ENCODE results near the gene MAP3K3.
"Not testable (repeated sequence)": the region's sequence is repeated elsewhere in the genome, so short reads cannot be mapped to it uniquely, and the experiment has no call there.

Gene MAP3K3

DNA sequence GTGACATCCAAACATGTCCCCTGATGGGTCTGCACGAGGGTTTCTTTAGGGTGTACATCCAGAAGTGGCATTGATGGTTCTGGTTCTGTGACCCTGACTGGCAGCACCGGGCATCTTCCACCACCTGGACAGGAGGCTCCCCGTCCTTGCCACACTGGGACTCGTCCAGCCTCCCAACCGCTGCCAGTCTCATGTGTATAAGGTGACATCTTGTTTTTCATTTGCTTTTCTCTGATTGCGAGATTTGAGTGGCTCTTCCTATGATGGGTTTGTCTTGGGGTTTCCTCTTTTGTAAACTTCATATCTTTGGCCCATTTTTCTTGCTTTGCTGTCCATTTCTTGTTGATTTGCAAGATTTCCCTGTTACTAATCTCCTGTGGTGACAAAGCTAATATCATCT, 86.9 kb downstream of the MAP3K3 start:
- DNase-seq: no peak

DNA sequence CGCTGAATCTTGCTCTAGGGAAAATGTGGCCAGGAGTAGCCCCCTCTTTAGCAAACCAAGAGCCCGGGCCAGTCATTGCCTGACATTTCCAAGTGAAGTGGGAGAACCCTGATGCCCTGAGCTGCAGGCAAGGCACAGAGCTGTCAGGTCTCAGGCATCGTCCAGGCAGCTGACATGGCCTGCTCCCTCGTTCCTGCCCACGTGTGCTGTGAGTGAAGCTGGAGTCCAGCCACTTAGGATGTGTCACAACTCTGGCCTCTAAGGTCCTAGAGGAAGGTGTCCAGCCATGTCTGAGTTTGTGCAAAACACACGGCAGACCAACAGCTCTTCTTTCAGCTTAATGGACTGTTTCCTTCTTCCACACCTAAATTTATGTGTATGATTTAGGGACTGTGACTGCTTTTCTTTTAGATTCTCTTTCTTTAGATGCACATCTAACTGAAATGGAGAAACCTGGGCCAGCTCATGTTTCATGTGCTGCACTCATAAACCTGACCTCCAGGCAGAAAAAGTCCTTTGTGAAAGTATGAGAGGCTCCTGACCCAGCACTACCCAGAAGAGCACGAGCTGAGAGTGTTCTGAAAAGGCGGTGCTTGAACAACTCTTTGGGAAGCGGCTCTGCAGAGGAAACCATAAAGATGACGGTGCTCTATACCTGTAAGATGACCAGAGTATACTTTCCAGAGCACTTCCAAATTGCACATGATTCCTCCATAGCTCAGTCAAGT, 92.5 kb downstream of the MAP3K3 start:
- no peak for DNase-seq

DNA sequence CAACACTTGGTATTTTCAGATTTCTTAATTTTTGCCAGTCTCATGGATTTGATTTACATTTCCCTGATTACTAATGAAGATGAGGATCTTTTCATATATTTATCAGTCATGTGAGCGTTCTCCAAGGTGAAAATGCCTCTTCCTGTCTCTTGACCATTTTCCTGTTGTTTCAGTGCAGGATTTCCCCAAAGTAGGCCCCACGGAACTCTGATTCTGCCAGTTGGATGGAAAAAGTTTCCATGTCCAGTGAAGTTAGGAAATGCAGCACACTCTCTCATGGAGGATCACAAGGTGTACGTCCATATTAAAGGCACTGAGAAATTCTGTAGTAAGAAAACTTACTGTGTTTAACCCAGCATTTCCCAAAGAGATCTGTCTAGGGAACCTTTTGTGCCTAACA, 94.2 kb downstream of the MAP3K3 start:
- DNase-seq: no peak

DNA sequence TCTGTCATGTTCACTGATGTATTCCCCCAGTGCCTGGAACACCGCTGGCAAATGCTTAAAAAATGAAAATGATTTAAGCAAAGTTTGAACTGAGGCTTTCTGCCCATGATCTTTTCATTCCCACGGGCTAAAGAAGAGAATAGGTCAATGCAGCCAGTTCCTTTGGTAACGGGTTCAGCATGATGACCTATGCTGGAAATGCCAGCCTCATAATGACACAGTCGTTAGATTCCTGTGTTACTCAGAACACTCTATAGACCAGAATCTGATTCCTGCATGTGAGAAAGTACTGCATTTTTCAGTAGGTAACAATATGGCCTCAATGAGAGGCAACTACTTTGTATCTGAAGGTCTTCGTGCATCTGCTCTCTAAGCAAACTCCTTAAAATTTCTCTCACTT, 96.8 kb downstream of the MAP3K3 start:
- DNase-seq: no peak

DNA sequence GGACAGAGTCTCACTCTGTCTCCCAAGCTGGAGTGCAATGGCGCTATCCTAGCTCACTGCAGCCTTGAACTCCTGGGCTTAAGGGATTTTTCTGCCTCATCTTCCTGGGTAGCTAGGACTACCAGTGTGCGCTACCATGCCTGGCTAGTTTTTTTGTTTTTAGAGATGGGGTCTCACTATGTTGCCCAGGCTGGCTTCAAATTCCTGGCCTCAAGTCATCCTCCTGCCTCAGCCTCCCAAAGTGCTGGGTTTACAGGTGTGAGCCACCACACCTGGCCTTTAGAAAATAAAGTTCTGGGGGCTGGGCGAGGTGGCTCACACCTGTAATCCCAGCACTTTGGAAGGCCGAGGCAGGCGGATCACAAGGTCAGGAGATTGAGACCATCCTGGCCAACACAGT, 98.0 kb downstream of the MAP3K3 start:
- not testable (repeated sequence) for DNase-seq

DNA sequence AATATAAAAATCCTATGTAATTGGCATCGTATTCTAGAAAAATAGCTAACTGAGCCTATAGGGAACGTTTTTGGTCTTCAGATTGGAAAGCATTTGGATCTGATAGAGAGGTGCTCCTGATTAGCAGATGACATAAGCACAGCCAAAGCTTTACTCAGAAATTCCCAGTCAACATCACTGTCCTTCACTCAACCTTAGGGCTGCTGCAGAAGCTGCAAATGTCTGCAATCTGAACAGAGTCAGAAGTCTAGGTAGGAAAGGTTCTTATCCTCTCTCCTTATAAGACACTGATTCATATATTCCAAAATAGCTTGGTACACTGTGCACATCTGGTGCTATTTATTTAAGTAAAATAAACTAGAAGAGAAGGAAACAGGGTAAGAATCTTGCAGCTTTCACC, 100.2 kb downstream of the MAP3K3 start:
- DNase-seq: no peak

DNA sequence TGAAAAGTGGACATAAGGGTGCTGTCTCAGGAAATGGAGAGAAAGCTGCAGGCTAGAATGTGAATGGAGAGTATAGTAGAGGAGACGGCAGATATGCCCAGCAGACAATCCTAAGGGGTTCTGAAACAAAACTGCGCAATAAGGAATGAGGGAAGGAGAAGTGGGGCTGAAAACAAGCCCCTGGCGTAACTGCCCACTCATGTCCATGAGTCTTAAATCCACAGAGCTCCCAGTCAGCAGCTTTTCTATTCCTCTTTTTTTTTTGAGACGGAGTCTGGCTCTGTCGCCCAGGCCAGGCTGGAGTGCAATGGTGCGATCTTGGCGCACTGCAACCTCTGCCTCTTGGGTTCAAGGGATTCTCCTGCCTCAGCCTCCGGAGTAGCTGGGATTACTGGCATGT, 113.5 kb downstream of the MAP3K3 start:
- no peak for DNase-seq

DNA sequence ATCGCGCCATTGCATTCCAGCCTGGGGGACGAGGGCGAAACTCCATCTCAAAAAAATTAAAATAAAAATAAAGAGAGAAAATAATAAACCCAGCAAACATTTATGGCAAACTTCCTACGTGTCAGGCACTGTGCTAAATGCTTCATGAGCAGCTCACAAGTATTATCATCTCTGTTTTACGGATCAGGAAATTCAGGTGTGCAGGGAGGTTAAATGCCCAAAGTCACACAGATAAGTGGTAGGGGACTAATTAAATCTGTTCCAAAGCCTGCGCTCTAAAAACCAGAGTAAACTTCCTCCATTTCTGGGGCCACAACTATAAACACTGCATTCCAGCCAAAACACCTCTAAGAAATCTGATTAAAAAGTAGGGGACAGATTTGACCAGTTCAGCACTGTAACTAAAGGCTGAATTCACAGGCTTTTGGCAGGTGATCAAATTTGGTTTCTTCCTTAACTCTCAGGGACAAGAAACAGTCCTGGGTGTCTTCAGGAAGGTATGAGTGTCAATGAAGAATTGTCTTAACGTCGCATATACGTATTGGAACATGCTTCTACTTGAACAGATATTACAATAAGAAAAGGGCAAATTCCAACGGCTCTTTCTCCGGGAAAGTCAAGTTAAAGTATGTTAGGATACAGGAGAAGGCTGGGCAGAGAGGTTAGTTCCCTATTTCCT, 118.4 kb downstream of the MAP3K3 start:
- peak; percentile 14 for DNase-seq

DNA sequence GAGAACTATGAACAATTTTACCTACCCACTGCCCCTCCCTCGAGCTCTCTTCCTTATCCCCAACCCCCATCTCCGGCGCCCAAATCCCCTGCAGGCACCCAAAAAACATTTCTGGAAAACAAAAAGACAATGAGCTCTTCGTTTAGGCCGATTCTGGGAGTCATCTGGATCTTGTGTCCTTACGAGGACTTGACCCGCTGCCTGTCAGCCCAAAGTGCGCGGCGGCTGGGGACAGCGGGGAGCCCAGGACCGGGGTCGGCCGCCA, 118.9 kb downstream of the MAP3K3 start:
- no peak for DNase-seq

DNA sequence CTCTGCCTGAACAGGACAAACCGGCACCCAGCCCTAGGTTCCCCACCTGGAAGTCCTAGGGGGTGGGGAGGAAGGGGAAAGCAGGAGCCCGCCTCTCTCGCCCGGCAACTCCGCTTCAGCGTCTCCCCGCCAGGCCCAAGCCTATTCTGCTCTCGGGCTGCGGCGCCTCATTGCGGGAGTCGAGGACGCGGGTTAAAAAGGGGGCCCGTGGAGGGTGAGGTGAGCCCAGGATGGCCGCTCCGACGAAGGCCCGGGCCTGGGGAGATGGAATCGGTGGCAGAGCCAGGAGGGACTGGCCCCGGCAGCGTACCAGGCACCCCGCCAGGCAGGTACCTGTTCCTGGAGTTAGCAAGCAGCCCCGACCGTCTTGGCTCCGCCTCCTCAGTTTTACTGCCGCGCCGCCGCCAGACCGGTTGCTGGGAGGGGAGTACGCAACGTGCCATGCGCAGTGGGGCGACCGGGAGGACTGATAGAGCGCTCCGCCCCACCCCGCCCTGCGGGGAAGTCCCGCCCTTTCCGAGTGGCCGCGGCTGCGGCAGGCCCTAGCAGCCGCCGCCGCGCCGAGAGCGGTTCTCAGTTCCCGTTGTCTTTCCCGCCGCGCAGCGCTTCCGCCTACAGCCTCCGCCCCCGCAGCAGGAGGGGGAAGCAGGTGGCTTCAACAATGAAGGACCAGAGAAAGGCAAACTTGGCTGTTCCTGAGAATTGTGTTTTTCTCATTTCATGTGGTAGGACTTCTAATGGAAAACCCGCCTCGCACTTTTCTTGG, 119.4 kb downstream of the MAP3K3 start, which contains the start of gene STRADA:
TSS of gene STRADA (minus strand) at position 392 of the 766 bp plus-strand sequence. CDS start 13,430 bp downstream, outside the sequence.
- peak; percentile 99 for DNase-seq
